IPS DF 6.9 (cell line): ENCODE measurements around the gene EDC3.
"Not testable (repeated sequence)": the region's sequence is repeated elsewhere in the genome, so short reads cannot be mapped to it uniquely, and the experiment has no call there.

Experiments
- DNase-seq: peaks from one replicate; pipeline ENCODE4 v3.0.0-alpha.2; 2013; ENCODE audit warnings: low read depth, low spot score
- H3K27ac ChIP-seq: one replicate; pipeline ENCODE4 v1.5.1; 2013; ENCODE audit warnings: low read length, control low read depth
- H3K27me3 ChIP-seq: 2 replicates; pipeline ENCODE4 v1.6.1; 2013; ENCODE audit warnings: mild to moderate bottlenecking, low read length; ENCODE audit not compliant: control insufficient read depth, insufficient read depth
- H3K36me3 ChIP-seq: 2 replicates; pipeline ENCODE4 v1.6.1; 2013; ENCODE audit warnings: low read length; ENCODE audit not compliant: control insufficient read depth, insufficient read depth
- H3K4me1 ChIP-seq: 2 replicates; pipeline ENCODE4 v1.6.1; 2013; ENCODE audit warnings: low read length; ENCODE audit not compliant: control insufficient read depth, insufficient read depth
- H3K4me3 ChIP-seq: 2 replicates; pipeline ENCODE4 v1.5.1; 2013; ENCODE audit warnings: mild to moderate bottlenecking, low read length
- H3K9me3 ChIP-seq: 2 replicates; pipeline ENCODE4 v1.6.1; 2013; ENCODE audit warnings: low read length, inconsistent platforms; ENCODE audit not compliant: control insufficient read depth, insufficient read depth
- WGBS: extraction: QIAGEN DNeasy Blood & Tissue Kit; methylation state at CpG from one replicate; pipeline ENCODE4 v1.1.7; 2013; ENCODE audit warnings: mixed read lengths, missing lambda C conversion rate; ENCODE audit not compliant: insufficient read length, insufficient coverage; 5-methylcytosine and 5-hydroxymethylcytosine counted together

Gene EDC3

DNA sequence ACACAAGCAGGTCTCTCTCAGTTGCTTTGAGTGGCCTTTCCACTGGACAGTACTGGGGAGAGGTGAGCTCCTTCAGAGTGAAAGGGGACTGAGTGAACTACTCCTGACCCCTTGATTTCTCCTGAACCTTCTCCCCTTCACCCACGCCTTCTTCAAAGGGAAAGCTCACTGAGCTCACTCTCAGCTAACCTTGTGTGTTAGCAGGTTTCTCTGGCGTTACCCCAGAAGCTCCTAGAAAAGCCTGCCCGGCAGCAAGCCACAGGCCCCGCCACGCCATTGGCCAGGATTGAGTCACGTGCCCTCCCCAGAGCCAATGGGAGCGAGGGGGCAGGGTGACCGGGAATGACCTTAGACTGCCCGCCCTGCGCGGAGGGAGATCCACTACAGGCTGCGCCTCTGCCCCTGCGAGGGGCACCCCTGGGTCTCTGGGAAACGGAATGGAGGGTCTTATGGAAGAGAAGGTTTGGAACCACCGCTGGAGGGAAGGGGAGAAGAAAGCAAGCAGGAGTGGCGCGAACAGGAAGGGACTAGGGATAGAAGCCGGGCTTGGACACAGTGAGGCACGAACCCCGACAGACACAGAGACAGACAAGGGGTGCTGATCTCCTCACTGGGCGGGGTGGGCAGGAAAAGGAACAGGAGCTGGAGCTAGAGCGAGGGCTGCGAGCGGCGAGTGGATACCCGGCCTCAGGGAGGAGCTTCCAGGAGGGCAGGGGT lies 97.5 kb downstream of the EDC3 start:
- peak; percentile 73 for DNase-seq
- peaks cover 2% of the 10 kb centered on the region; the same call in 1 of the 2 replicates for H3K4me1 ChIP-seq
- no CpG with 5 or more reads among the region's 26 CpGs for WGBS
- H3K4me3 ChIP-seq = no peak overlapping the region
- no peak overlapping the region for H3K27ac ChIP-seq
- H3K36me3 ChIP-seq = peaks cover 14% of the 10 kb centered on the region
- no peaks in the 10 kb centered on the region for H3K27me3 ChIP-seq
- H3K9me3 ChIP-seq = no peaks in the 10 kb centered on the region

DNA sequence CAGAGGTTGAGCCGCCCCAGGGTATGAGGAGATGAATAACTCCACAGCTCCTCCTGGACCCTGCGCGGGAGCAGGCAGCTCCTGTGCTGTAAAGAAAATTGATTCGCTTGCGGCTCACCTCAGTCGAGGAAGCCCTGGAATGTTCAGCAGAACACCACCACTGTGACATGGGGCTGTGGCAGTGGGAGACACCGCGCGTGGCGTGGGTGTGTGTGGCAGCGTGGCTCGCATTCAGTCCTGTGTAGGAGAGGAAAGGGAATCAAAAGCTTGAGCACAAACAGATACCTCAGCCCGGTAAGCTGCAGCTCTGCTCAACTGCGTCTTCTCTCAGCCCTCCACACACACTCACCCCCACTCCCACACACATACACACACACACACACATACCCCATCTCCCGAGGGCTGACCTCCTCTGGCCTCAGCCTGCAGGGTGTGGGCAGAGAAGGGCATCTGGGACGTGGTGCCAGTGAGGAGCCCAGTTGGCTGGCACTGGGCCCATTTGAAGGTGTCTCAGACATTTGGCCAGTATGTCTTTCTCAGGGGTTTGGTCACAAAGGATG lies 98.6 kb downstream of the EDC3 start:
- not testable (repeated sequence) for H3K27ac ChIP-seq, H3K4me3 ChIP-seq, H3K4me1 ChIP-seq, H3K9me3 ChIP-seq, DNase-seq, H3K27me3 ChIP-seq
- no CpG with 5 or more reads among the region's 16 CpGs for WGBS
- peaks cover 20% of the 10 kb centered on the region for H3K36me3 ChIP-seq

DNA sequence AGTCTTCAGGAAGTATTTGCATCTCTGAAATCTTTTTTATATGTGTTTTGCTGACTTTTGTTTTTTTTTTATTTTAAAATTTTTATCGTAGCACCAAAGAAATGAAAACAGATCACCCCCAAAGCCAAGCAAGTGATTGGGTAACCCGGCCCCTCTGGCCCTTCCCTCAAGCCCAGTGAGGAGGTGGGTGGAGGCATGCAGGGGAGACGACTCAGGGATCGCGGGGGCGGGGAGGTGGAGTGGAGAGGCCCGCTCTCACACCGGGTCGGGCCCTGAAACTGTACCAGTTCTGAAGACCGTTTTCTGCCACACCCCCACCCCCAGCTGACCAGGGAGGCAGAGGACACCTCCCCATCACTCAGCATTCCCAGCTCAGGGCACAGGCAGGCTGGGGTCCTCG lies 99.1 kb downstream of the EDC3 start:
- not testable (repeated sequence) for H3K4me3 ChIP-seq, H3K27ac ChIP-seq, H3K27me3 ChIP-seq, H3K4me1 ChIP-seq, H3K9me3 ChIP-seq, DNase-seq
- WGBS = no CpG with 5 or more reads among the region's 11 CpGs
- peaks cover 25% of the 10 kb centered on the region for H3K36me3 ChIP-seq

DNA sequence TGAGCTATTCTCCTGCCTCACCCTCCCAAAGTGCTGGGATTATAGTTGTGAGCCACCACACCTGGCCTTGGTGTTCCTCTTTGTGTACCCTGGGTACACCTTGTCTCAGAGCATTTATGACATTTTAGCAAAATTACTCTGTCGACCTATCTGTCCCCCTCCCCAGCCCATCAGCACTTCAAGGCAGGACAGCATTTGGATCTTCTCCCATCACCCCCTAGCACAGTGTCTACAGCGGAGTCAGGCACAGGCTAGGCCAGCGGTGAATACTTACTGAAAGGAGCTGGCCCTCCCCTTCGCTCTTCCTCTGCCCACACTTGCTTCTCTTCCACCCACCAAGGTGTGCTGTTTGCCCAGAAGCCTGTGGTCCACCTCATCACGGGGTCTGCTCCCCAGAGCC lies 100.6 kb downstream of the EDC3 start:
- no CpG with 5 or more reads among the region's 5 CpGs for WGBS
- H3K27me3 ChIP-seq = no peaks in the 10 kb centered on the region
- DNase-seq = no peak
- peaks cover 2% of the 10 kb centered on the region; the same call in 1 of the 2 replicates for H3K4me1 ChIP-seq
- H3K9me3 ChIP-seq = no peaks in the 10 kb centered on the region
- peaks cover 34% of the 10 kb centered on the region for H3K36me3 ChIP-seq
- H3K4me3 ChIP-seq = no peak overlapping the region
- no peak overlapping the region for H3K27ac ChIP-seq

DNA sequence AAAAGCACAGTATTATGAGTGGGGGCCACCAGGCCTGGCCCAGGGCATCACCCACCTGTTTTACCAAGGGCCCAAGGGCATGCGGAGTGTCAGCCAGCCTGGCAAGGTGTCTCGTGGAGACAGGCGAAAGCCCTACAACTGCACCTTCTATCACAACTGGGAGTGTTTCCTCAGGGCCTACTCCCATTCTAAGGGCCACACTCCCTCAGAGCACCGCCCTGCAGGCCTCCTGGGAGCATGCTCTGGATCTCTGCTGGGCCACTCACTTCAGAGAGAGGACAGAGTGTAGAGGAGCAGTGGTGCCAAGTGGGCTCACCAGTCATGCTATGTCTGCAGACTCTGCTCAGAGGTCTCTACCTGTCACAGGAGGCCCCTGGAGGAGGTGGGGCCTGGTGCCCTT lies 101.4 kb downstream of the EDC3 start:
- WGBS = no CpG with 5 or more reads among the region's 4 CpGs
- Histone ChIP-seq H3K9me3 (no peaks in the 10 kb centered on the region), H3K4me1 (peaks cover 2% of the 10 kb centered on the region; the same call in 1 of the 2 replicates), H3K4me3 (no peak overlapping the region), H3K36me3 (peaks cover 42% of the 10 kb centered on the region), H3K27me3 (no peaks in the 10 kb centered on the region), H3K27ac (no peak overlapping the region)
- no peak for DNase-seq

DNA sequence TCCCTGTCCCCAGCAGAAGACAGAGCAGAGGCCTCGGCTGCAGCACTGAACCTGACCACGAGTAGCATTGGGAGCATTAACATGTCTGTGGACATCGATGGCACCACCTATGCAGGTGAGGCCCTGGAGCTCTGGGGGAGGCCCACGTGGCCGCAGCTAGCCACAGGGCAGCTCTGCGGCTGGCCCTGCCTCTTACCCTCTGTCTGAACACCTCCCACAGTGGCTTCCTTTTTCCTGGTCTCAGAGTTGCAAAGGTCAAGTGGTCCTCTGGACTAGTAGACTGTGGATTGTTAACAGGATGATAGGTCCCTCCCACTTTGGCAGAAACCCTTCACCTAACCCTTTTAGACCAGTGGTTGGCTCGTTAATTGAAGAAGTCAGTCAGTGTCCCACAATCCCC lies 102.7 kb downstream of the EDC3 start:
- peaks cover 44% of the 10 kb centered on the region; the same call in 1 of the 2 replicates for H3K36me3 ChIP-seq

DNA sequence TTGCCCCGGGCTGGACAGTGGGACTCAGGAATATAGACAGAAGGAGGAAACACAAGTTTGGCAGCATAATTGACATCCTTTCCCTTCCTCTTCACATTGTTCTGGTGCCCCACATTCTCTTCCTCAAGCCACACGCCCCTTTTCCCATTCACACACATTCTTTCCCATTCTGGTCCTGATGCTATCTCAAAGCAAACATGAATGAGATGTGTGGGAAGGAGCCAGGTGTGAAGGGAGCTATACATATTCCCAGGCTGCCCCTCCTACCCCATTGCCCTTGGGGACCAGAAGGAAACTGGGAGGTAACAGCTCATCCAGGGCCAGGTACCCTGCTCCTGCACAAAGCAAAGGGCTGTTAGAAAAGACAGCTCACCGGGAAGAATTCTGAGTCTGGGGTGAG lies 103.6 kb downstream of the EDC3 start:
- WGBS = 100% methylated on average over 1 of the region's 3 CpGs
- Histone ChIP-seq H3K36me3 (peaks cover 44% of the 10 kb centered on the region; the same call in 1 of the 2 replicates), H3K27ac (no peak overlapping the region), H3K4me3 (no peak overlapping the region), H3K4me1 (no peaks in the 10 kb centered on the region), H3K9me3 (no peaks in the 10 kb centered on the region), H3K27me3 (no peaks in the 10 kb centered on the region)
- DNase-seq = no peak

More for the DNA sequence above, 102.7 kb downstream of the EDC3 start:
- WGBS = no CpG with 5 or more reads among the region's 7 CpGs
- Histone ChIP-seq H3K27me3 (no peaks in the 10 kb centered on the region), H3K4me3 (no peak overlapping the region), H3K27ac (no peak overlapping the region), H3K9me3 (no peaks in the 10 kb centered on the region), H3K4me1 (no peaks in the 10 kb centered on the region)
- no peak for DNase-seq

DNA sequence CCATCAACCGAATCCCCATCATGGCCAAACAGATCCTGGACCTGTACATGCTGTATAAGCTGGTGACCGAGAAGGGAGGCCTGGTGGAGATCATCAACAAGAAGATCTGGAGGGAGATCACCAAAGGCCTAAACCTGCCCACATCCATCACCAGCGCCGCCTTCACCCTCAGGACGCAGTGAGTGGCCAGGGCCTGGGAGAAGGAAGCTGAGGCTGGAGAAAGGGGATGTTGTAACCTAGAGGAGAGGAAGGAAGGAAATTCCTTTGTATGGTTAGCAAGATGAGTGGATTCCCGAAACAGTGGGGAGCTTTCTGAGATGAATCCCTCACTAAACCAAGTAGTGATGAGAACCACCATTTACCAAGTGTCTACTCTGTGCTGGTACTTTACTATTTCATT lies 106.0 kb downstream of the EDC3 start:
- Histone ChIP-seq H3K27me3 (no peaks in the 10 kb centered on the region), H3K9me3 (no peaks in the 10 kb centered on the region), H3K27ac (no peak overlapping the region), H3K4me3 (no peak overlapping the region), H3K36me3 (peaks cover 51% of the 10 kb centered on the region), H3K4me1 (no peaks in the 10 kb centered on the region)
- WGBS = no CpG with 5 or more reads among the region's 6 CpGs
- DNase-seq = no peak

DNA sequence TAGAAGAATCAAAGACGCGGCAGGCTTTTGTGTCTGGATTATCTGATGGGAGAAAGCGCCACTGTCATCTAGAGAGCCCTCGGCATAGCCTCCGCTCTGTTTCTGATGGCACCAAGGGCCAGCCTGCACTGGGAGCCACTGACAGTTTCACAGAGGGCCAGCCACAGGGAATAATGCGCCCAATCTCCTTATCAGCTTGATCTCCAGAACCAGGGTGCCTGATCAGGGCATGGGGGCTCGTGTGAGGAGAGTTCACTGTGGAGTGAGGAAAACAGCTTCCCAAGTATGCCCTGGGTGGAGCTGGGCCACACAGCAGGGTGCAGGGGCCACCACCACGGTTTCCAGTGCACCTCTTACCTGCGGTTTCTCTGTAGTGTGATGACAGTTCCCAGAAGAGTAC lies 110.0 kb downstream of the EDC3 start:
- Histone ChIP-seq H3K27me3 (no peaks in the 10 kb centered on the region), H3K4me1 (no peaks in the 10 kb centered on the region), H3K9me3 (no peaks in the 10 kb centered on the region), H3K27ac (no peak overlapping the region), H3K36me3 (peaks cover 32% of the 10 kb centered on the region), H3K4me3 (no peak overlapping the region)
- WGBS = no CpG with 5 or more reads among the region's 9 CpGs
- no peak for DNase-seq

DNA sequence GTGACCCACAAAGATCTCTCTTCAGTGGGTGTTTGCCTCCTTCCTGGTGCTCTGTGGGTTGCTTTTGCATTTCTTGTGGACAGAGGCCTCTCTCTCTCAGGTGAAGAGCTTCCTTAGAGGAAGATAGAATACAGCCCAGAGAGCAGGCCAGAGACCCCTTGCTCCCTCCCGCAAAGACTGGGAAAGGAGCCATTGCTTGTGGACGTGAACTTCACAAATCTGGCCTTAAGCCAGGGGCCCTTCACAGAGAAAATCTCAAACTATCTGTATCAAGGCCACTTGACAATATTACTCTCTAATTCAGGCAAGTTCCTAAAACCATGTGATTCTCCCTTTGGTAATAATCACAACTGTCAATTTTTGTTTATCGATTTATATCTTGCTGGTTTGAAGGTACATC lies 110.6 kb downstream of the EDC3 start:
- Histone ChIP-seq H3K9me3 (no peaks in the 10 kb centered on the region), H3K4me3 (no peak overlapping the region), H3K27ac (no peak overlapping the region), H3K36me3 (peaks cover 25% of the 10 kb centered on the region), H3K4me1 (no peaks in the 10 kb centered on the region), H3K27me3 (no peaks in the 10 kb centered on the region)
- WGBS = no CpG with 5 or more reads among the region's 3 CpGs
- DNase-seq = no peak

DNA sequence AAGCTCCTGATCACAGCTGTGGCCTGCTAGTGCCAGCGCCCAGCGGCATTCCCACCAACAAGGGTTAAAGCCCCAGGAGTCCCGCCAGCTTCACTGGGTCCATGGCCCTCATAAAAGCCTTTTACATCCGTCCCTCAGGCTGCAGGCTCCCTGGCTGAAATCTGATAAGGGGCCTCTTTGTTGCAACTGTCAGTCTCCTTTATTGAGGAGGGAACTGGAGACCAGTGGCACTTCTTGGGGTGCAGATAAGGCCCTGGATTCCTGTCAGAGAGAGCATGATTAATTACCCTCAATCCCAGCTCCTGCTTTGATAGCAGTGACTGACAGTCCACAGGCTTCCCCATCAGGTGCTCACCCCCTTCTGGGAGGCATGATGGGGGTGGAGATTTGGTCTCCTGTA lies 111.0 kb downstream of the EDC3 start:
- Histone ChIP-seq H3K4me3 (no peak overlapping the region), H3K9me3 (no peaks in the 10 kb centered on the region), H3K27ac (no peak overlapping the region), H3K4me1 (no peaks in the 10 kb centered on the region), H3K36me3 (peaks cover 21% of the 10 kb centered on the region), H3K27me3 (no peaks in the 10 kb centered on the region)
- no CpG with 5 or more reads among the region's 4 CpGs for WGBS
- no peak for DNase-seq
